ENCODE data around the gene MSI1.

Gene MSI1

DNA sequence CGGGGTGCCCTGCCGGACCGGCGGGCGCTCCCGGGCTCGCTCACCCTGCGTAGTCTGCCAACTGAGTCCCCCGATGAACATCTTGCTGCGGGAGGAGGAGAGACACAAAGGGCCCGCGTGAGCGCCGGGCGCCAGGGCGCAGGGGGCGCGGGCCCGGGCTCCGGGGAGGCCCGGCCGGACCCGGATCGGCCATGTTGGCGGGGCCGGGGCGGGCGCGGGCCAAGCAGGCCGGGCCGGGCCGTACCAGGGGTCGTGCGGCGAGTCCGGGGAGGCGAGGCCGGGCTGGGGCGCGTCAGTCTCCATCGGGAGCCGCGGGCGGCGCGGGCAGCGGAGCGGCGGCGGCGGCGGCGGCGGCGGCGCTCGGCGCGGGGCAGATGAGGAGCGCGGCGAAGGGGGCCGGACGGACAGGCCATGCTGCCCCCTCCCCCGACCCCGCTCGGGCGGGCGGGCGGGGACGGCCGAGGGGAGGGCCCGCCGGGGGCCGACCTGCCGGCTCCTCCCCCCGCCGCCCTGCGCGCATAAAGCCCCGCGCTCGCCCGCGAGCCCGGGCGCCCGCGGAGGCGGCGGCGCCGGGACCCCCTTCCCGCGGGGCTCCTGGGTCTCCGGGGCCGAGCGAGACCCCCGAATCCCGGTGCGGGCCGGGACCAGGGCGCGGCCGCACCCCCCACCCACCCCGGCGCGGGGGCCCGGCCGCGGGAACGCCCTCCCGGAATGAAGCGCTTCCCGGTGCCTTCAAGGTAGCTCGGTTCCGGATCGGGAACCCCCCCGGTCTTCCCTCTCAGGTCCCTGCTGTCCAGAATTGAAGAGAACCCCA, at the start of gene MSI1:
TSS of gene MSI1 (minus strand) at position 376 of the 814 bp plus-strand sequence. CDS start at position 303, 73 bp downstream.
- DNase-seq (ENCODE audit: low read depth): no peak

DNA sequence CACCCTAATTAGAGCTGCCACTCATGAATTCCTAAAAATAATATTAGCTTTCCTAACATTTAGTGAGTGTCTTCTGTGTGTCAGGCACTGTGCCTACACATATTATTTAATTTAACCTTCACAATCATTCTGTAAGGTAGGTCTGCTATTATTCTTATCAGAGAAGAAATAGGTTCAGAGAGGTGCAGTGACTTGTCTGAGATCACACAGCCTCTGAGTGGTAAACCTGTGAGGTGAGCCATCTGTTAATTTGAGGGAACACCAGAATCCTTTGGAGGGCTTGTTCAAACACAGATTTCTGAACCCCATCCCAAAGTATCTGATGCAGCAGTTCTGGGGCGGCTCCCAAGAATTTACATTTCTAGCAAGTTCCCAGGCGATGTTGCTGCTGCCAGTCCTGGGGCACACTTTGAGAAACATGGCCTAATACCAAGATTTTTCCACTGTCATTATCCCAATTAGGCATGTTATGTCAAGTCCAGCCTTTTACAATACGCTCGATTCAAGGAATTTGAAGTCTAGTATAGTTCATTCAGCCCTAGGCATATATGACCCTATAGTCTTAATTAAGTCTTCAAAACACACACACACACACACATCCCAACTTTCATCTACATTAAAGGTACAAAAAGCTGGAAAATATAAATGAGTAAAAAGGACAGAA, 49.1 kb upstream of the MSI1 start:
- DNase-seq (ENCODE audit: low read depth): no peak

- DNase-seq (ENCODE audit: low read depth): no peak
Measured at GRCh38 chr12:120416490-120417216, 47.7 kb upstream of the MSI1 start.

GRCh38 chr12:120413901-120414695, 45.1 kb upstream of the MSI1 start:
- DNase-seq (ENCODE audit: low read depth): no peak

DNA sequence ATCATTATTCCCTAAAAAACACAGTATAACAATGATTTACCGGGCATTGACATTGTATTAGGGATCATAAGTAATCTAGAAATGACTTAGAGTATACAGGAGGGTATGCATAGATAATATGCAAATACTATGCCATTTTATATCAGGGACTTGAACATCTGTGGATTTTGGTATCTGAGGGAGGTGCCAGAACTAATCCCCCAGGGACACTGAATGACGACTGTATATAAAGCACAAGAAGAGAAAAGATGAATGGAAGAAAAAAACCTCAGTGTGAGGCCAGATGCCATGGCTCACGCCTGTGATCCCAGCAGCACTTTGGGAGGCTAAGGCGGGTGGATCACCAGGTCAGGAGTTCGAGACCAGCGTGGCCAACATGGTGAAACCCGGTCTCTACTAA, 43.5 kb upstream of the MSI1 start:
- no peak for DNase-seq (ENCODE audit: low read depth)

GRCh38 chr12:120408771-120409170, 39.8 kb upstream of the MSI1 start:
- DNase-seq (ENCODE audit: low read depth): no peak

DNA sequence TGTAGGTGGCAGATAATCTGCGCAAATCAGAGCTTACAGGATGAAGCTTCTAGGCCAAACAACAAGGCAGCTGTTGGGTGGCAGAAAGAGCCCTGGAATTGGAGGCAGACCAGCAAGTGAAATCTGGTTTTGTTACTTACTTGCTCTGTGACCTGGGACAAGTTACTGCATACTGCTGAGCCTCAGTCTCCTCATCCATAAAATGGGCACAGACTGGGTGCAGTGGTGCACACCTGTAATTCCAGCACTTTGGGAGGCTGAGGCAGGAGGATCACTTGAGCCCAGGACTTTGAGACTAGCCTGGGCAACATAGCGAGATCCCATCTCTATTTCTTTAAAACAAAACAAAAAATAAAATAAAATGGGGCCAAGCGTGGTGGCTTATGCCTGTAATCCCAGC, 37.6 kb upstream of the MSI1 start:
- DNase-seq (ENCODE audit: low read depth): no peak

- no peak for DNase-seq (ENCODE audit: low read depth)
Measured at GRCh38 chr12:120406069-120406468, 37.1 kb upstream of the MSI1 start.

DNA sequence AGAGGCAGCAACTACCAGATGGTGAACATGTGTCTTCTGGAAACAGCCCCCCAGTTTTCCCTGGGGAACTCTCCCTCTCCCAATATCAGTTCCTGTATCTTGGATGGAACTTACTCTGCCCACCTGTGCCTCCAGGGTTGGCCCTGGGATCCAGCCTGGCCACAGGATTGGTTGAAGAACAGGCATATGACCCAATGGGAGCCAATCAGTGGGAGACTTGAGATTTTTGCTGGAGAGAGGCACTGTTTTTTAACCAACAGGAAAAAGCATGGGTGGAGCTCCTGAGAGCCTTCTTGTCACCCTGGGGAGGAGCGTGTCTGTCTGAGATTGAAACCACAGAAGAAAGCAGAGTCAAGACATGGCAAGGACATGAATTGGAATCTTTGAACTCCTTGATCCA, 35.3 kb upstream of the MSI1 start:
- no peak for DNase-seq (ENCODE audit: low read depth)

DNA sequence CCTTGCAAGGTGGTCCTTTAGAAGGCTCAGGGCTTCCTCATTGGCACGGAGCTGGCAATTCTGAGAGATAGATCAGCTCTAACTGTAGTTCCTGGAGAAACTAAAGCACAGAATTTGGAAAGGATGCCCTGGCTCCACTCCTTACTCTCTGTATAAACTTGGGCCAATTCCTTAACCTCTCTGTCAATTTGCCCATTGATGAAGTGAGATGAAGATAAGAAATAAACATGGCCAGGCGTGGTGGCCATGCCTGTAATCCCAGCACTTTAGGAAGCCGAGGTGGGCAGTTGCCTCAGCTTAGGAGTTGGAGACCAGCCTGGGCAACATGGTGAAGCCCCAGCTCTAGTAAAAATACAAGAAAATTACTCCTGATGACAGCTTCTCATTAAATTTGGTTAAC, 34.9 kb upstream of the MSI1 start:
- no peak for DNase-seq (ENCODE audit: low read depth)

- DNase-seq (ENCODE audit: low read depth): no peak
Measured at GRCh38 chr12:120402217-120402616, 33.3 kb upstream of the MSI1 start.

- no peak for DNase-seq (ENCODE audit: low read depth)
Measured at GRCh38 chr12:120399531-120399930, 30.6 kb upstream of the MSI1 start.

DNA sequence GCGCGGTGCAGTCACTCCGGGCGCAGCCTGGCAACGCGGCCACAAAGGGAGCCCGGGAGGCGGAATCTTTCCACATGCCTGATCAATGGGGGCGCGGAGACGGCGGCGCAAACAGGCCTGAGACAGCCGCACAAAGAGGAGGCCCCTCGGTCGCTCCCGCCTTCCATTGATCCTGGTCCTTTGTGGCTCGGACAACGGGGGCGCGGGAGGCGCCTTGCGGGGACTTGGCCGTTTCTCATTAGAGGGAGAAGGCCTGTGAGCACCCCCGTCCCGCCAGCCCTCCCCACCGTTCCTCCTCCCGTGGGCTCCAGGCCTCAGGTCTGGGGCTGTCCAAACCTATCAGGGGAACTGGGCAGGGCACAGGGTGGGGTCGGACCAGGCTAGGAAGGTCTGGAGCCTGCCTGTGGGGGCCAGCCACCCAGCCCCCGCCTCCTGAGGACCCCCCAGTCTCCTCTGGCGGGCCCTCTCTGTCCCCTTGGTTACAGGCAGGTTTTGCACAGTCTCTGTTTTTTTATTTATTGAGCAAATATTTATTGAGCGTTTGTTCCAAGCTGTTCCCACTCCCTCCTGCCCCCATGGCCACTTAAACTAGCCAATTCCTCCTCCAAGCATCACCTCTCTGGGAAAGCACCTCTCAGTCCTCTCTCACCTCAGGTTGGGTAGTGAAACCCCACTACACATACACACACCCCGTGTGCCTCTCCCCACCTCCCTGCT, 29.0 kb upstream of the MSI1 start:
- DNase-seq (ENCODE audit: low read depth): no peak

DNA sequence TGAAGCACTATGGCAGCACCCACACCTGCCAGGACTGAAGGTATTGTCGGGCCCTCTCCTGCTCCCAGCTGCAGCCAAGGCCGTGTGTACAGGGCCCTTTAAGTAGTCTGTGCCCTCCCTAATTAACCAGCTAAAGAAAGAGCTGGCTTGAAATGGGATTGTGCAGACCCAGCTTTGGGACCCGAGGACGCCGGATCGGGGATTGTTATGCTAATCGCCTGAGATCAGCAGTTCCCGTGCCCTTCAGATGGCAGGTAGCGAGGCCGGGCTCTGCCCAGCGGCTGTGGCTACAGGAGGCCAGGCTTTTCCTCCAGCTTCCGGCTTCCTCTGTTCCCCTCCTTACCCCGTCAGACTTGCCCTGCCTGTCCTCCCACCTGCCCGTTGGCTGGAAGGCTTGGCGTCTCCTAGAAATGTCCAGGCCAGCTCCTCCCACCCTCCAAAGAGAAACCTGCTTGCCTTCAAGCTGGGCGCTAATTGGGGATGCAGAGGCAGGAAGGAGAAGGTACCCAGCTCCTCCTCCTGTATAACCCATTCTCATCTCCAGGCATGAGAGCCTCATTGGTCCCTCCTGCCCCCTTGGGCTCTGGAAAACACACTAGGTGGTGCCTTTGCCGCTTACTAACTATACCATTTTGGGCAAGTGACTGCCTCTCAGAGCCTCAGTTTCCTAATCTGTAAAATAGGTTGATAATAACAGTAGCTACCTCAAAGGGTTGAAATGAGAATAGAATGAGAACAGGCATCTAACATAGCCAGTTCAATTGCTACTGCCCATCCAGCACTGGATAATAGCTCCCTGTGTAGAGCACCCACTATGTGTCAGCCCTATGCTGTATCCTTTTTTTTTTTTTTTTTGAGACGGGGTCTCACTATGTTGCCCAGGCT, 25.8 kb upstream of the MSI1 start:
- DNase-seq (ENCODE audit: low read depth): no peak

DNA sequence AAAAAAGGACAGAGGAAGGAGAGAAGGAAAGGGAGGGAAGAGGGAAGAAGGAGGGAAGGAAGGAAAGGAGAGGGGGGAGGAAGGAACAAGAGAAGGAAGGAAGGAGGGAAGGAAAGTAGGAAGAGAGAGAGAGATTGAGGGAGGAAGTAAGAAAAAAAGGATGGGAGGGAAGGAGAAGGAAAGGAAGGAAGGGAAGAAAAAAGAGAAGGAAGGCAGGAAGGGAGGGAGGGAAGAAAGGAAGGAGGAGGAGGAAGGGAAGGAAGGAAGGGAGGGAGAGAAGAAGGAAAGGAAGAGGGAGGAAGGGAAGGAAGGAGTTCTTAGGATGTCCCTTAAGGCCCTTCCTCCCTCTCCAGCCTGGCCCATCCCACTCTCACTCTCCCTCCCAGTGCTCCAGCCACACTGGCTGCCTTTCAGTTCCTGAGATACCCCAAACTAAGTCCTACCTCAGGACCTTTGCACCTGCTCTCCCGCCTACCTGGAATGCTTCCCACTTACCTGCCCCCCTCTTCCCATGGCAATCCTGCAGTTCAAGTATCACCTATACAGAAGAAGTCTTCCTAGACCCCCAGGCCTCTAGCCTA, 21.7 kb upstream of the MSI1 start:
- no peak for DNase-seq (ENCODE audit: low read depth)

GRCh38 chr12:120388691-120389481, 19.9 kb upstream of the MSI1 start:
- DNase-seq (ENCODE audit: low read depth): no peak

DNA sequence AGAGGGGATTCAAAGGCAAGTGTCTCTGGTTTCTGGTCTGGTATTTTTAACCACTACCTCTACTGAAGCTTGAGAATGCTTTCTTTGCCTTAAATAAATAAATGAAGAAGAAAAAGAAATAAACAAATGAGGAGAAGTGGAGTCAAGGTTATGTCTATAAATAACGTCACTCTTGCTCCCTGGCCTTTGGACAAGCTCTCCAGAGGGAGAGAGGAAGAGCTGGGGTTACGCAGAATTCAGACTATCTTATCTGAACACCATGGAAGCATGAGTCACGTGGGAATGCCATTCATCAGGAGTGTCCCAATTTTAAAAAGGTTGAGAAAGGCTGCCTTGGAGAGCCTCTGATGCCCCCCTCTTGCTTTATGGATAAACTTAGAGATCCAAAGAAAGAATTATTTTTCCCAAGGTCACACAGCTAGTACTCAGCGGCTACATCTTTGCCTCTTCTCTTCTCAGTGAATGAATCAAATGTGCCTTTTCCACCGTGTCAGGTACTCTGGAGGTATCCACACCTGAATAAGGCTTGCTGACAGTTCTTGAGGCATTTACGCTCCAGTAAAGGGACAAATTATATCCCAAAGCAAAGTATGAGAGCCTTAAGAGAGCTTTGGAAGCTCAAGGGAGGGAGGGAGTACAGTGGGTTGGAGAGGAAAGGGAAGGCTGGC, 12.9 kb upstream of the MSI1 start:
- DNase-seq (ENCODE audit: low read depth): no peak

DNA sequence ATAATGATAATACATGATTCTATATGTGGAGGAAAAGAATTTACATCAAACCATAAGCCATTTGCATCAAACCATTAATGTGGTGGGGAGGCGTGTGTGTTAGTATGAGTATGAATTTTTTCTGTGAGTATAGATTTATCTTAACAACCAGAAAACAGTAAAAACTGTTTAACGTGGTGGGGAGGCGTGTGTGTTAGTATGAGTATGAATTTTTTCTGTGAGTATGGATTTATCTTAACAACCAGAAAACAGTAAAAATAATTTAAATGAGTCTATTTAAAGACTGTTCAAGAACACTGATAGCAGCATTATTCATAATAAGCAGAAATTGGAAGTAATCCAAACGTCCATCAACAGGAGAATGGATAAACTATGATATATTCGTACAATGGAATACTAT, 9.1 kb upstream of the MSI1 start:
- no peak for DNase-seq (ENCODE audit: low read depth)

DNA sequence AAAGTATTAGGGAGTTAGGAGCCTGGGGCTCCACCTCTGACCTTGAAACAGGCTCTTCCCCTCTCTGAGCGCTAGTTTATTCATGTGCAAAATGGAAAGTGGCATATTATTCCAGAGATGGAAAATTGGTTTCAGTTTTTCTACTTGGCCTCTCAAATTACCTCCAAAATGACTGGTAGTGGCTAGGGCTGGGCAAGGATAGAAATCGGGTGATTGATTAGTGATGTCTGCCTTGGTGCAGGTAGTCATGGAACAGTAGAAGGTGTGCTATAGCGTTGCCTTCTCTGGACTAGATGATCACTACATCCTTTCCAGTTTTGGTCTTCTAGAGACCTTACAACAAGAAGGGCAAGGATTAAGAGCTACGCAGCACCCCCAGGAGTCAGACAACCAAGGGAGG, 8.6 kb upstream of the MSI1 start:
- DNase-seq (ENCODE audit: low read depth): no peak
